DND-41 (cell line): ENCODE results near the gene POLR2E.

ENCODE experiments used
- CTCF ChIP-seq: IDR thresholded peaks from 2 replicates; pipeline ENCODE4 v1.5.1; 2012; ENCODE audit warnings: borderline replicate concordance, low read length, moderate library complexity, mild to moderate bottlenecking; ENCODE audit not compliant: poor library complexity, severe bottlenecking; ENCODE audit errors: extremely low read depth
- EZH2 ChIP-seq: IDR thresholded peaks from 3 replicates; pipeline ENCODE4 v1.6.1; 2012; ENCODE audit warnings: borderline replicate concordance, low read depth, mild to moderate bottlenecking, moderate library complexity, low read length, inconsistent platforms; ENCODE audit not compliant: severe bottlenecking

- TF ChIP-seq CTCF (no peak), EZH2 (no peak)
These were observed 37.9 kb downstream of the POLR2E start for GRCh38 chr19:1057176-1057855.
